Erythroblast (primary cell): ENCODE results near the gene AASDHPPT.
A peak's percentile ranks its signal among the peaks of the same experiment; 100 is the strongest.

Experiments
- DNase-seq, 2 experiments: peaks; one replicate each; lab custom pipeline; 2025; lab: John Stamatoyannopoulos, UW
- GATA1 ChIP-seq: IDR thresholded peaks from 2 replicates; pipeline ENCODE4 v1.6.1; 2011; ENCODE audit warnings: low read depth, mild to moderate bottlenecking, control low read depth, low read length, moderate library complexity
- POLR2A ChIP-seq: IDR thresholded peaks from 2 replicates; pipeline ENCODE4 v1.6.1; 2011; ENCODE audit warnings: mild to moderate bottlenecking, low read length

Gene AASDHPPT

GRCh38 chr11:106101819-106102218 lies 24.4 kb downstream of the AASDHPPT start:
- TF ChIP-seq GATA1: no peak
- no peak for TF ChIP-seq POLR2A
- DNase-seq: no peak

GRCh38 chr11:106105986-106106385 lies 28.5 kb downstream of the AASDHPPT start:
- no peak for DNase-seq
- TF ChIP-seq POLR2A (no peak), GATA1 (no peak)

DNA sequence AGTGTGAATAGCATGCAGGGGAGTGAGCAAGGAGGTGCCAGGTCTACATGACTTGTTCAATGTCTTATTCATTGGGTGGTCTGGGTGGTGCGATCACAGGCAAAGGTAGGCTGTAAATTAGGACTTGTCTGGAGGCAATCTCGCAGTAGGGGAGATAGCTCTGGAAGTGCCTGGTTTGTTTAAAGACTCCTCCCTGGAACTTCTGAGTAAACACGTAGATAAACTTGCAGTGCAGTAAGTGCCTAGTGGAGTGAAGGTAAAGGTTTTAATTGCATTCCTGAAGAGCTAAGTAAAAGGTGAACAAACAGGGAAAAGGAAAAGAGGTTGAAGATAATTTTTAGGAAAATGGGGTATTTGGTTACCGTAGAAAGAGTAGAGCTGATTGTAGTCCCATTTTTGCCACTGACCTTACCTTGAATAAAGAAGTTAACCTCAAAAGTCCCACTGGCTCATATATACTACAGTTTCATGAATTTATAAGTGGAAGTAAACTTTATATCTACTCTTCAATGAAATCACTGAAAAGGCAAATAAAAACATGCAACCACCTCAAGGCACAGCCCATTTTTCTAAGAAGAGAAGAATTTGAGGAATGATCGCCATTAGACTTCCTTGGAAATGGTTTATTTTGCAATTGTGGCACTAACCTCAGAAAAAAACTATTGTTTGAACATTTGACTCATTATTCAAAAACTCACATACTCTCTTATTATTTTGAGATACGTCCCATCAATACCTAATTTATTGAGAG lies 44.3 kb downstream of the AASDHPPT start:
- TF ChIP-seq POLR2A (no peak), GATA1 (no peak)
- DNase-seq: no peak

DNA sequence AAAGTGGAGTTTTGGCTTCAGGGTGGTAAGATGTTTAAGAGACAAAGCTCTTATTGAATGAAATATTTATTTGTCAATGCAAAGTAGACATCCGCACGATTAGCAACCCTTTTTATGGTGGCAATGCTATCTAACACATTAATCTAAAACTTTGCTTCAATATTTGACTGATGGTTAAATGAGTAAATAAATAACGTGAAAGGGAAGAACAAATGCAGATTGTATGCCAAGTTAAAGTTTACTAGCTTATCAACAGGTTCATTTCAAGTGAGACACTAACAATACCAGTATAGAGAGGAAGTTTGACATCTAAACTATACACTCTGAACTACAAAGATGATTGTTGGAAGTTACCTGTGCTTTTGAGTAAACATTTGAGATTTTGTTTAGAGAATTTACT lies 50.1 kb downstream of the AASDHPPT start:
- TF ChIP-seq POLR2A: no peak
- TF ChIP-seq GATA1: no peak
- no peak for DNase-seq

GRCh38 chr11:106128740-106129139 lies 51.3 kb downstream of the AASDHPPT start:
- DNase-seq: no peak
- TF ChIP-seq POLR2A (no peak), GATA1 (no peak)

DNA sequence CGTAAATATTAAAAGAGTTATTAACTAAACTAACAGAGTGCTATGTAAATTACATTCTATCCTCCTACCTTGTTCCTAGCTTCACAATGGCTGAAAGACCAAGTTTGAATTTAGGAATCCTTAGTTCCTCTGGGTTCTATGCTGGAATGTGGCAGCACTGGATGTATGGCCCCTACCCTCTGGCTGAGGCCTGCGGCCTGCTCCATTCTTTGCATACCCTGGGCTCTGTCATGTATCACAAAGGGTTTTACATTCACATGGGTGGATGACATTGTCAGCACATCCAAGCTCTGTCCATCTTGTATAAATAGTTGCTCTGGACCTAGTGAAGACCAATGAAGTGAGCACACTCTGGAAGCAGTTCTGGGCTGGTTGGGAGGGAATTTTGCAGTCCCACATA lies 54.5 kb downstream of the AASDHPPT start:
- no peak for DNase-seq
- TF ChIP-seq GATA1 (no peak), POLR2A (no peak)

- DNase-seq: no peak
- no peak for TF ChIP-seq GATA1
- no peak for TF ChIP-seq POLR2A
Measured at GRCh38 chr11:106132582-106133354, 55.3 kb downstream of the AASDHPPT start.

- DNase-seq: peak in 1 of 2 experiments; percentile 8
- TF ChIP-seq GATA1 (no peak), POLR2A (no peak)
Measured at GRCh38 chr11:106133529-106133928, 56.1 kb downstream of the AASDHPPT start.

GRCh38 chr11:106137061-106137460 lies 59.6 kb downstream of the AASDHPPT start:
- DNase-seq: no peak
- TF ChIP-seq POLR2A: no peak
- no peak for TF ChIP-seq GATA1

- DNase-seq: no peak
- TF ChIP-seq GATA1: no peak
- no peak for TF ChIP-seq POLR2A
Measured at GRCh38 chr11:106137758-106138157, 60.3 kb downstream of the AASDHPPT start.
